Lower leg skin (tissue), 4 donors: ENCODE results near the gene ZNF74. TPM values are rescaled to one million over a fixed set of nuclear protein-coding genes. Genes with fewer than 3 reads are reported as not detected.

Source experiments
- DNase-seq, 2 donors: peaks; one replicate each; pipeline ENCODE4 v3.0.0-alpha.2; 2019; ENCODE audit warnings: low spot score in 2 of 2
- H3K4me3 ChIP-seq: fragments of 200-600 bp; sonication (generic); 2 replicates; pipeline ENCODE4 v1.5.1; 2017; ENCODE audit warnings: mild to moderate bottlenecking, low read depth; ENCODE audit not compliant: poor library complexity, severe bottlenecking
- POLR2A ChIP-seq, 2 donors: fragments of 450-650 bp; IDR thresholded peaks; one replicate each; pipeline ENCODE4 v1.6.1; 2016 to 2017; ENCODE audit warnings: antibody characterized with exemption in 2 of 2, mild to moderate bottlenecking in 1 of 2, moderate library complexity in 1 of 2
- WGBS, 2 donors: methylation state at CpG; one replicate each; pipeline ENCODE4 v1.1.5; 2018; 5-methylcytosine and 5-hydroxymethylcytosine counted together
- intact Hi-C: fragments of 100-400 bp; cut with DNase I; formaldehyde crosslinking; loops from one replicate; pipeline ENCODE4 v1.15.0; 2023; ENCODE audit warnings: low total_unique reads
- total RNA-seq, 4 donors: library from RNA; depleted of rRNA; stranded (reverse); fragments of >200 nt; gene quantifications; one replicate each; pipeline ENCODE4 v1.1.0, GENCODE V29; 2016
- TF ChIP-seq, protein P1 (sequence below), 3 donors: fragments of 450-650 bp; IDR thresholded peaks; one replicate each; pipeline ENCODE4 v1.5.1; 2016; ENCODE audit warnings: antibody characterized with exemption in 3 of 3, mild to moderate bottlenecking in 3 of 3, moderate library complexity in 2 of 3

Gene ZNF74
- total RNA-seq, 4 donors from 2014 or later: 11.3 to 13.2 (median 11.5) TPM

- no peak for DNase-seq
- TF ChIP-seq, protein P1, sequence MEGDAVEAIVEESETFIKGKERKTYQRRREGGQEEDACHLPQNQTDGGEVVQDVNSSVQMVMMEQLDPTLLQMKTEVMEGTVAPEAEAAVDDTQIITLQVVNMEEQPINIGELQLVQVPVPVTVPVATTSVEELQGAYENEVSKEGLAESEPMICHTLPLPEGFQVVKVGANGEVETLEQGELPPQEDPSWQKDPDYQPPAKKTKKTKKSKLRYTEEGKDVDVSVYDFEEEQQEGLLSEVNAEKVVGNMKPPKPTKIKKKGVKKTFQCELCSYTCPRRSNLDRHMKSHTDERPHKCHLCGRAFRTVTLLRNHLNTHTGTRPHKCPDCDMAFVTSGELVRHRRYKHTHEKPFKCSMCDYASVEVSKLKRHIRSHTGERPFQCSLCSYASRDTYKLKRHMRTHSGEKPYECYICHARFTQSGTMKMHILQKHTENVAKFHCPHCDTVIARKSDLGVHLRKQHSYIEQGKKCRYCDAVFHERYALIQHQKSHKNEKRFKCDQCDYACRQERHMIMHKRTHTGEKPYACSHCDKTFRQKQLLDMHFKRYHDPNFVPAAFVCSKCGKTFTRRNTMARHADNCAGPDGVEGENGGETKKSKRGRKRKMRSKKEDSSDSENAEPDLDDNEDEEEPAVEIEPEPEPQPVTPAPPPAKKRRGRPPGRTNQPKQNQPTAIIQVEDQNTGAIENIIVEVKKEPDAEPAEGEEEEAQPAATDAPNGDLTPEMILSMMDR (IDR thresholded peaks at IDR 0.05): no peak
- TF ChIP-seq POLR2A (IDR thresholded peaks at IDR 0.05): no peak
- no peak overlapping the region for H3K4me3 ChIP-seq
- 52 to 55% methylated on average over 20 of the region's 20 CpGs for WGBS, 2 donors
- intact Hi-C loops: no loop called here
Measured at GRCh38 chr22:20423008-20423905, 29.3 kb downstream of the ZNF74 start.

- WGBS, 2 donors: 31 to 44% methylated on average over 27 to 28 of the region's 31 CpGs
- intact Hi-C loops: no loop called here
- no peak overlapping the region for H3K4me3 ChIP-seq
- no peak for TF ChIP-seq POLR2A (IDR thresholded peaks at IDR 0.05)
- TF ChIP-seq, protein P1 (IDR thresholded peaks at IDR 0.05): no peak
- DNase-seq: no peak
Measured at GRCh38 chr22:20423906-20424551, 30.1 kb downstream of the ZNF74 start.

DNA sequence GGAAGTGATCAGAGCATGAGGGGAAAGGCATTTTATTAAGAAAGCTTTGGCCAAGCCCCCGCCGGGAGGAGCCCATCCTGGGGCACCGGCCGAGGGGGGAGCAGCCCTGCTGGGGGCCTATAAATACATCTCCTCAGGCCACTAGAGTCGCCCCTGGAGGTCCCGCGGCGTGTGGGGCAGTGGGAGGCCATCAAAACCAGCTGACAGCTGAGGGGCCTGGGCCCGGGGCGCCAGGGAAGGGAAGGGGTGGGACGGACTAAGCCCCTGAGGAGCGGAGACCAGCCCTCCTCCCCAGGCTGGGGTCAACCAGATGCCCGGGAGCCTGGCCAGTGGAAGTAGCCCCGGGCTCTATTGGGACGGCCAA lies 30.6 kb downstream of the ZNF74 start:
- intact Hi-C loops: no loop called here

DNA sequence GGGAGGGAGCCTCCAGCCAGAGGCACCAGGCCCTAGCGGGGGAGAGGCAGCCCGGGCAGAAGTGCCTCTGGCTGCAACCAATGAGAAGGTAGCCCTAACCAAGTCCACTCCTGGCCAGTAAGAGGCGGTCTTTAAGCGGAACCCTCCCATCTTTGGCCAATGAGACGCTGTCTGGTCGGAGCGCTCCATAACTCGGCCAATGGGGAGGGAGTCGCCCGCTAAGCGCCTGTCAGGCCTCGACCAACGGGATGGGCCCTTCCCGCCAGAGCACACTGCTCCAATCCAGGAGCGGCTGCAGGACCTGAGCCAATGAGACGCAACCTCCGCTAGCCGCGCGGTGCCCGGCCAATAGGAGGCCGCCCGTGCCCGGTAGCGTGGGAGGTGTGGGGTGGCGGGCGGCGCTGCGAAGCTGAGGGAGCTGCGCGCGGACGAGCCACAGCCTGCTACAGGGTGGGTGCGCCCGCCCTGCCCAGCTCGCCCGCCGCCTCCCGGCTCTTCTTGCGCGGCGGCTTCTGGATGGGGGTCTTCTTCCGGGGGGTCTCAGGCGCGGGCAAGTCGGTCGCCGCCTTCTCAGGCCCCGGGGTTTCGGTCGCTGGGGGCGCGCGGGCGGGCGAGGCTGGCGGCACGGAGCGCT lies 31.1 kb downstream of the ZNF74 start:
- intact Hi-C loops: no loop called here
- WGBS, 2 donors: 42 to 69% methylated on average over 25 to 58 of the region's 59 CpGs
- no peak for TF ChIP-seq POLR2A (IDR thresholded peaks at IDR 0.05)
- TF ChIP-seq, protein P1 (IDR thresholded peaks at IDR 0.05): no peak
- DNase-seq: no peak
- no peak overlapping the region for H3K4me3 ChIP-seq

More for the DNA sequence above, 30.6 kb downstream of the ZNF74 start:
- no peak for TF ChIP-seq POLR2A (IDR thresholded peaks at IDR 0.05)
- TF ChIP-seq, protein P1 (IDR thresholded peaks at IDR 0.05): no peak
- 61 to 75% methylated on average over 15 of the region's 15 CpGs for WGBS, 2 donors
- H3K4me3 ChIP-seq: no peak overlapping the region
- DNase-seq: no peak

- no peak overlapping the region for H3K4me3 ChIP-seq
- TF ChIP-seq, protein P1 (IDR thresholded peaks at IDR 0.05): no peak
- no peak for TF ChIP-seq POLR2A (IDR thresholded peaks at IDR 0.05)
- 28 to 54% methylated on average over 16 to 47 of the region's 96 CpGs for WGBS, 2 donors
- intact Hi-C loops: no loop called here
- DNase-seq: no peak
Measured at GRCh38 chr22:20425566-20426258, 31.8 kb downstream of the ZNF74 start.
